Measurements from ENCODE around the gene ST6GAL1. TPM values are rescaled to one million over a fixed set of nuclear protein-coding genes. Genes with fewer than 3 reads are reported as not detected.

ST6GAL1 gene
- total RNA-seq, 2 experiments from 2014 or later: 84.6 to 99.2 TPM

GRCh38 chr3:187088701-187089100, 158.4 kb downstream of the ST6GAL1 start:
- H3K9me3 Mint-ChIP-seq: peaks cover 22% of the 10 kb centered on the region
- no peak overlapping the region for H3K27ac Mint-ChIP-seq
- ChIA-PET POLR2A (no interaction called here), CTCF (no interaction called here)
- no peak for DNase-seq
- H3K27me3 Mint-ChIP-seq: no peaks in the 10 kb centered on the region
- no peak for TF ChIP-seq CTCF (IDR thresholded peaks at IDR 0.05)
- intact Hi-C loops (cut with micrococcal nuclease): no loop called here
- H3K4me1 Mint-ChIP-seq (ENCODE audit: low read depth): peaks cover 9% of the 10 kb centered on the region
- H3K36me3 Mint-ChIP-seq (ENCODE audit: low read depth): peaks cover 15% of the 10 kb centered on the region
- H3K4me3 Mint-ChIP-seq: no peak overlapping the region
- no peak for ATAC-seq

GRCh38 chr3:187093320-187093719, 163.0 kb downstream of the ST6GAL1 start:
- Mint-ChIP-seq H3K27ac (no peak overlapping the region), H3K27me3 (no peaks in the 10 kb centered on the region), H3K4me3 (no peak overlapping the region), H3K36me3 (ENCODE audit: low read depth) (peaks cover 8% of the 10 kb centered on the region), H3K4me1 (ENCODE audit: low read depth) (peaks cover 12% of the 10 kb centered on the region), H3K9me3 (peaks cover 25% of the 10 kb centered on the region)
- no peak for ATAC-seq
- ChIA-PET CTCF (interaction anchor here (1.0 to 2.2 kb wide), 7 partner anchors 12 to 72 kb away, joined by 3 to 6 read pairs (median 3); partner anchors contain the start of gene RPL39L), POLR2A (no interaction called here)
- no peak for TF ChIP-seq CTCF (IDR thresholded peaks at IDR 0.05)
- intact Hi-C loops (cut with micrococcal nuclease): no loop called here
- DNase-seq: no peak

GRCh38 chr3:187098923-187099512, 168.7 kb downstream of the ST6GAL1 start:
- ATAC-seq (no peak), DNase-seq (no peak)
- ChIA-PET POLR2A (no interaction called here), CTCF (no interaction called here)
- Mint-ChIP-seq H3K27me3 (no peaks in the 10 kb centered on the region), H3K4me3 (no peak overlapping the region), H3K36me3 (ENCODE audit: low read depth) (peaks cover 3% of the 10 kb centered on the region), H3K27ac (no peak overlapping the region), H3K9me3 (peaks cover 12% of the 10 kb centered on the region), H3K4me1 (ENCODE audit: low read depth) (peaks cover 30% of the 10 kb centered on the region)
- TF ChIP-seq CTCF (IDR thresholded peaks at IDR 0.05): no peak
- intact Hi-C loops (cut with micrococcal nuclease): no loop called here

GRCh38 chr3:187101184-187102072, 171.1 kb downstream of the ST6GAL1 start:
- peak; percentile 73 for ATAC-seq
- Mint-ChIP-seq H3K4me1 (ENCODE audit: low read depth) (peaks cover 29% of the 10 kb centered on the region), H3K27ac (peak overlapping the region; percentile 26), H3K27me3 (no peaks in the 10 kb centered on the region), H3K4me3 (no peak overlapping the region), H3K9me3 (peaks cover 8% of the 10 kb centered on the region), H3K36me3 (ENCODE audit: low read depth) (no peaks in the 10 kb centered on the region)
- TF ChIP-seq CTCF (IDR thresholded peaks at IDR 0.05): no peak
- POLR2A ChIA-PET: interaction anchor here (0.9 to 1.0 kb wide), 2 partner anchors 24 to 117 kb away, joined by 3 read pairs; no protein-coding TSS in a partner anchor
- peak; percentile 66 for DNase-seq
- intact Hi-C loops (cut with micrococcal nuclease): no loop called here
- CTCF ChIA-PET: interaction anchor here (0.8 to 5.7 kb wide), 12 partner anchors 8 to 252 kb away, joined by 3 to 63 read pairs (median 4); partner anchors contain the start of gene RPL39L

Data from activated CD8-positive, alpha-beta T cell treated with anti-CD3 and anti-CD28 coated beads for 36 hours (primary cell).